Testis (tissue), 2 donors: ENCODE measurements around the gene CDH13.

Experiments
- POLR2A ChIP-seq: fragments of 450-650 bp; IDR thresholded peaks from one replicate; pipeline ENCODE4 v1.6.1; 2017; ENCODE audit warnings: antibody characterized with exemption, mild to moderate bottlenecking, moderate library complexity
- TF ChIP-seq, protein P1 (sequence below), 3 experiments: fragments of 450-650 bp in 2 of 3; fragments of 200-600 bp in 1 of 3; sonication (generic) in 1 of 3; IDR thresholded peaks; one replicate each; pipeline ENCODE4 v1.5.1; 2016 to 2019; ENCODE audit warnings: antibody characterized with exemption in 3 of 3, mild to moderate bottlenecking in 2 of 3, moderate library complexity in 1 of 3

DNA sequence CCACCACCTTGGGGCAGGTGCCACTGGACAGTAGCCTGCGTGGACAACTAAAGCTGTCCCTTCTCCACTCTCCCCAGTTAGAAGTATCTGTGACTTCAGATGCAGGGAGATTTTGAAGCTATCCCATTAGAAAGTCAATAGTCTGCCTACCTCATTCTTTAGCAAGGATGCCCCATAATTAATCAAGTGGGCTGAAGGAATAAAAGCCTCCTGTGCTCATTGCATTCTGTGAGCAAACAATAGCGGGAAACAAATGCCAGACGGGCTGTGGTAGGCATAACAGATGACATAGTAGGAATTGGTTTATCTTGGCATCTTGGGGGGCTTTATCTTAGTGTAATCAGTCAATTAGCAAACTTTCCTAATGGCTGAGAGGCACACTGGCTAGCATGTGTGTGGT is 1084.3 kb downstream of the CDH13 start:
- TF ChIP-seq, protein P1, sequence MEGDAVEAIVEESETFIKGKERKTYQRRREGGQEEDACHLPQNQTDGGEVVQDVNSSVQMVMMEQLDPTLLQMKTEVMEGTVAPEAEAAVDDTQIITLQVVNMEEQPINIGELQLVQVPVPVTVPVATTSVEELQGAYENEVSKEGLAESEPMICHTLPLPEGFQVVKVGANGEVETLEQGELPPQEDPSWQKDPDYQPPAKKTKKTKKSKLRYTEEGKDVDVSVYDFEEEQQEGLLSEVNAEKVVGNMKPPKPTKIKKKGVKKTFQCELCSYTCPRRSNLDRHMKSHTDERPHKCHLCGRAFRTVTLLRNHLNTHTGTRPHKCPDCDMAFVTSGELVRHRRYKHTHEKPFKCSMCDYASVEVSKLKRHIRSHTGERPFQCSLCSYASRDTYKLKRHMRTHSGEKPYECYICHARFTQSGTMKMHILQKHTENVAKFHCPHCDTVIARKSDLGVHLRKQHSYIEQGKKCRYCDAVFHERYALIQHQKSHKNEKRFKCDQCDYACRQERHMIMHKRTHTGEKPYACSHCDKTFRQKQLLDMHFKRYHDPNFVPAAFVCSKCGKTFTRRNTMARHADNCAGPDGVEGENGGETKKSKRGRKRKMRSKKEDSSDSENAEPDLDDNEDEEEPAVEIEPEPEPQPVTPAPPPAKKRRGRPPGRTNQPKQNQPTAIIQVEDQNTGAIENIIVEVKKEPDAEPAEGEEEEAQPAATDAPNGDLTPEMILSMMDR (IDR thresholded peaks at IDR 0.05) = no peak
- TF ChIP-seq POLR2A = no peak
